NCI-H748 treated with DMSO at 0.1 percent for 48 hours (cell line): ENCODE measurements around the gene RHOT2.
A peak's percentile ranks its signal among the peaks of the same experiment; 100 is the strongest.
"Not testable (repeated sequence)": the region's sequence is repeated elsewhere in the genome, so short reads cannot be mapped to it uniquely, and the experiment has no call there.

ENCODE experiments used
- DNase-seq: peaks from one replicate; lab custom pipeline; 2025; lab: John Stamatoyannopoulos, UW

RHOT2 gene

GRCh38 chr16:700684-701584 lies 33.0 kb downstream of the RHOT2 start:
- DNase-seq = no peak

- no peak for DNase-seq
Observed at GRCh38 chr16:702341-702740, 34.4 kb downstream of the RHOT2 start.

- DNase-seq = no peak
Observed at GRCh38 chr16:703406-703805, 35.5 kb downstream of the RHOT2 start.

GRCh38 chr16:704047-704446 lies 36.1 kb downstream of the RHOT2 start:
- DNase-seq = no peak

- no peak for DNase-seq
Observed at GRCh38 chr16:704552-705380, 36.8 kb downstream of the RHOT2 start.

GRCh38 chr16:705431-706188 lies 37.7 kb downstream of the RHOT2 start, which contains the start of gene FBXL16:
Gene FBXL16, minus strand, starts transcription at chr16:705801. Its CDS starts 8,396 bp downstream, at chr16:697405.
- DNase-seq = no peak

GRCh38 chr16:706189-707061 lies 38.5 kb downstream of the RHOT2 start:
- no peak for DNase-seq

- no peak for DNase-seq
Observed at GRCh38 chr16:707062-707538, 39.2 kb downstream of the RHOT2 start.

- no peak for DNase-seq
Observed at GRCh38 chr16:708019-708418, 40.1 kb downstream of the RHOT2 start.

GRCh38 chr16:708959-709358 lies 41.0 kb downstream of the RHOT2 start:
- DNase-seq = no peak

- peak; percentile 85 for DNase-seq
Observed at GRCh38 chr16:709566-710499, 41.9 kb downstream of the RHOT2 start.

GRCh38 chr16:710500-711075 lies 42.7 kb downstream of the RHOT2 start:
- DNase-seq = no peak

- no peak for DNase-seq
Observed at GRCh38 chr16:711084-711483, 43.2 kb downstream of the RHOT2 start.

GRCh38 chr16:711548-712320 lies 43.8 kb downstream of the RHOT2 start:
- DNase-seq = peak; percentile 30

GRCh38 chr16:712740-713250 lies 44.9 kb downstream of the RHOT2 start:
- DNase-seq = not testable (repeated sequence)

- DNase-seq = no peak
Observed at GRCh38 chr16:714079-714478, 46.1 kb downstream of the RHOT2 start.

- peak; percentile 32 for DNase-seq
Observed at GRCh38 chr16:714558-715476, 46.9 kb downstream of the RHOT2 start, which contains the start of gene METRN. Gene METRN, plus strand, starts transcription at chr16:715118. Its CDS starts 172 bp downstream, at chr16:715290.
